ENCODE data around the gene OR8K3. TPM values are rescaled to one million over a fixed set of nuclear protein-coding genes. Genes with fewer than 3 reads are reported as not detected.

OR8K3 gene
- total and polyA plus RNA-seq, 2 donors (not counting 3 experiments of a cell fraction or from before 2014, with no cell fraction given): not detected

- Histone ChIP-seq H3K27me3 (ENCODE audit: control insufficient read depth in 2 of 2, insufficient read depth in 2 of 2, low read length in 2 of 2) (no peaks in the 10 kb centered on the region), H3K36me3 (ENCODE audit: control insufficient read depth in 2 of 2, extremely low read depth in 1 of 2, insufficient read depth in 2 of 2, low read length in 2 of 2) (no peaks in the 10 kb centered on the region), H3K9me1 (replicated peaks; ENCODE audit: control insufficient read depth, extremely low read depth, insufficient read depth, low read length) (no peaks in the 10 kb centered on the region), H4K20me1 (replicated peaks; ENCODE audit: control insufficient read depth, extremely low read depth, insufficient read depth, low read length) (no peaks in the 10 kb centered on the region), H3K4me3 (replicated peaks in 1 of 3; ENCODE audit: insufficient read depth in 1 of 3, low read depth in 1 of 3, low read length in 3 of 3) (no peak overlapping the region), H3K4me1 (ENCODE audit: control insufficient read depth, extremely low read depth, insufficient read depth, low read length) (no peaks in the 10 kb centered on the region), H2AFZ (ENCODE audit: low read depth, low read length) (no peak overlapping the region), H3K4me2 (ENCODE audit: insufficient read depth, low read length) (no peak overlapping the region), H3K9me3 (replicated peaks; ENCODE audit: control insufficient read depth, insufficient read depth, low read length) (peaks cover 8% of the 10 kb centered on the region), H3K9ac (replicated peaks; ENCODE audit: extremely low read depth, insufficient read depth, low read length) (no peak overlapping the region), H3K79me2 (ENCODE audit: control insufficient read depth, insufficient read depth, low read length) (no peaks in the 10 kb centered on the region), H3K27ac (ENCODE audit: insufficient read depth, low read depth, low read length) (no peak overlapping the region)
- intact Hi-C loops (cut with micrococcal nuclease) (no loop called here), dilution Hi-C loops (cut with MboI; ENCODE audit: extremely low pct_ligation_motif_present, low sequenced_read_pairs) (no loop called here)
- no TSS peak for BruUV-seq (replicated peaks)
- ChIA-PET CTCF (no interaction called here), POLR2A (no interaction called here)
- no peak for TF ChIP-seq POLR2AphosphoS5 (IDR thresholded peaks at IDR 0.05; ENCODE audit: insufficient read depth, low read depth, low read length)
- no peak for TF ChIP-seq FOS (IDR thresholded peaks at IDR 0.05; ENCODE audit: borderline replicate concordance, insufficient read depth, low read length)
- no peak for TF ChIP-seq EZH2 (IDR thresholded peaks at IDR 0.05; ENCODE audit: borderline replicate concordance, low read depth, low read length, severe bottlenecking)
- TF ChIP-seq POLR2A (IDR thresholded peaks at IDR 0.05; ENCODE audit: low read depth, low read length): no peak
- no peak for TF ChIP-seq CTCF (IDR thresholded peaks at IDR 0.05; ENCODE audit: extremely low read depth in 1 of 2, insufficient read depth in 1 of 2, low read depth in 1 of 2, low read length in 2 of 2)
- no peak for TF ChIP-seq MYC (IDR thresholded peaks at IDR 0.05; ENCODE audit: low read depth, low read length)
- TF ChIP-seq, protein P1, sequence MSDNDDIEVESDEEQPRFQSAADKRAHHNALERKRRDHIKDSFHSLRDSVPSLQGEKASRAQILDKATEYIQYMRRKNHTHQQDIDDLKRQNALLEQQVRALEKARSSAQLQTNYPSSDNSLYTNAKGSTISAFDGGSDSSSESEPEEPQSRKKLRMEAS (IDR thresholded peaks at IDR 0.05; ENCODE audit: insufficient read depth, insufficient read length): no peak
- no peak for TF ChIP-seq JUN (IDR thresholded peaks at IDR 0.05; ENCODE audit: borderline replicate concordance, insufficient read depth, insufficient read length, low read depth)
- TF ChIP-seq GATA2 (IDR thresholded peaks at IDR 0.05; ENCODE audit: insufficient read depth, insufficient read length, low read depth, low read length): no peak
- FAIRE-seq: no peak
- no peak for DNase-seq (ENCODE audit: low read depth, low spot score)
Observed at GRCh38 chr11:56307836-56308235, 7.1 kb upstream of the OR8K3 start.
